Osteocyte (in vitro differentiated cells): ENCODE results near the gene ADGRL2. TPM values are rescaled to one million over a fixed set of nuclear protein-coding genes. Genes with fewer than 3 reads are reported as not detected.

Experiments used
- DNase-seq: peaks from one replicate; pipeline ENCODE4 v3.0.0; 2021; ENCODE audit warnings: mixed read lengths; ENCODE audit not compliant: unreplicated experiment; ENCODE audit errors: extremely low spot score
- H3K27ac Mint-ChIP-seq: one replicate; pipeline ENCODE4 v1.8.0; 2021; ENCODE audit warnings: mild to moderate bottlenecking, mixed read lengths; ENCODE audit not compliant: unreplicated experiment
- H3K27me3 Mint-ChIP-seq: one replicate; pipeline ENCODE4 v1.8.0; 2021; ENCODE audit warnings: mixed read lengths; ENCODE audit not compliant: unreplicated experiment
- H3K36me3 Mint-ChIP-seq: one replicate; pipeline ENCODE4 v1.8.0; 2021; ENCODE audit warnings: mixed read lengths; ENCODE audit not compliant: unreplicated experiment
- H3K4me1 Mint-ChIP-seq: one replicate; pipeline ENCODE4 v1.8.0; 2021; ENCODE audit warnings: mixed read lengths; ENCODE audit not compliant: unreplicated experiment
- H3K4me3 Mint-ChIP-seq: one replicate; pipeline ENCODE4 v1.8.0; 2021; ENCODE audit warnings: mild to moderate bottlenecking, moderate library complexity, mixed read lengths; ENCODE audit not compliant: unreplicated experiment
- H3K9me3 Mint-ChIP-seq: one replicate; pipeline ENCODE4 v1.8.0; 2021; ENCODE audit warnings: mixed read lengths; ENCODE audit not compliant: unreplicated experiment
- CTCF ChIP-seq: fragments of 200-600 bp; sonication (generic); IDR thresholded peaks from 2 replicates; pipeline ENCODE4 v1.5.0; 2021; ENCODE audit warnings: antibody characterized with exemption, mild to moderate bottlenecking, moderate library complexity
- total RNA-seq: library from RNA; stranded (reverse); gene quantifications from 2 replicates; pipeline ENCODE4 v1.2.1, GENCODE V29; 2021

The ADGRL2 gene
- total RNA-seq, 1 donor from 2014 or later = 76.3 TPM

DNA sequence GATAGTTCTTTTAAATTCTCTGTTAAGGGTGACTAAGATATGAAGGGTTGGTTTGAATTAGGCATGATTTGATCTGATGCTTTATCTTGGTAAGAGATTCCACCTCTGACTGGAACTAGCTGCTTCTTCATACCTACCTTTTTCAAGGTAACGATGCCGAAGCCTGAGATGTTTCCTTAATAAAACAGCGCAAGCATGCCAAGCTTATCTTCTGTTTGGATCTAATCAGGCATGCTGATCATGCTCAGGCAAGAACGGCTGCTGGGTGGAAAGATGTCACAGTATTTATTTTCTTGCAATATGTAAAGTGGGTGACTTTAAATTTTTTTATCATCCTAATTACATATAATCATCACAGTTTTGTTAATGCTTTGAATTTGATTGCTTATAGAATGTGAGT is 148.7 kb downstream of the ADGRL2 start:
- peaks cover 32% of the 10 kb centered on the region for H3K36me3 Mint-ChIP-seq
- no peak overlapping the region for H3K27ac Mint-ChIP-seq
- no peak for DNase-seq
- no peaks in the 10 kb centered on the region for H3K27me3 Mint-ChIP-seq
- peaks cover 9% of the 10 kb centered on the region for H3K4me1 Mint-ChIP-seq
- H3K9me3 Mint-ChIP-seq = no peaks in the 10 kb centered on the region
- no peak for TF ChIP-seq CTCF
- H3K4me3 Mint-ChIP-seq = no peak overlapping the region

- Mint-ChIP-seq H3K4me1 (peaks cover 9% of the 10 kb centered on the region), H3K27me3 (no peaks in the 10 kb centered on the region), H3K36me3 (peaks cover 36% of the 10 kb centered on the region), H3K27ac (no peak overlapping the region), H3K9me3 (no peaks in the 10 kb centered on the region), H3K4me3 (no peak overlapping the region)
- TF ChIP-seq CTCF = no peak
- no peak for DNase-seq
Measured at GRCh38 chr1:81950037-81950436, 149.3 kb downstream of the ADGRL2 start.

- Mint-ChIP-seq H3K4me3 (no peak overlapping the region), H3K9me3 (no peaks in the 10 kb centered on the region), H3K27ac (no peak overlapping the region), H3K36me3 (peaks cover 39% of the 10 kb centered on the region), H3K27me3 (no peaks in the 10 kb centered on the region), H3K4me1 (peaks cover 9% of the 10 kb centered on the region)
- DNase-seq = no peak
- TF ChIP-seq CTCF = no peak
Measured at GRCh38 chr1:81950591-81951244, 150.0 kb downstream of the ADGRL2 start.

GRCh38 chr1:81954534-81955020 is 153.8 kb downstream of the ADGRL2 start:
- Mint-ChIP-seq H3K27me3 (no peaks in the 10 kb centered on the region), H3K36me3 (peaks cover 46% of the 10 kb centered on the region), H3K27ac (no peak overlapping the region), H3K9me3 (peaks cover 10% of the 10 kb centered on the region), H3K4me3 (no peak overlapping the region), H3K4me1 (peaks cover 9% of the 10 kb centered on the region)
- no peak for DNase-seq
- TF ChIP-seq CTCF = no peak

DNA sequence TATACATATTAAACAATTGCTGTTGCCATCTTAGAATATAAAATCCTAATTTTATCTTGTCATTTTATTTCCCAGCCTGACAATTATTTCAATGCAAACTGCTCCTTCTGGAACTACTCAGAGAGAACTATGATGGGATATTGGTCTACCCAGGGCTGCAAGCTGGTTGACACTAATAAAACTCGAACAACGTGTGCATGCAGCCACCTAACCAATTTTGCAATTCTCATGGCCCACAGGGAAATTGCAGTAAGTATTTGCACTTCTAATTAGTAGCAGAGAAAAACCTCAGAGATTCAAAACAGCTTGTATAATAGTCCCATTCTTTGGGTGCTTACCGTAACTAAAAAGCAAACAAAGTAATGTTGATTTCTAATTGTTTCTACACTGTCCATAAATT is 167.2 kb downstream of the ADGRL2 start:
- Mint-ChIP-seq H3K9me3 (no peaks in the 10 kb centered on the region), H3K27me3 (no peaks in the 10 kb centered on the region), H3K4me1 (no peaks in the 10 kb centered on the region), H3K36me3 (peaks cover 48% of the 10 kb centered on the region), H3K4me3 (no peak overlapping the region), H3K27ac (no peak overlapping the region)
- no peak for DNase-seq
- TF ChIP-seq CTCF = no peak
